Stimulated activated naive CD8-positive, alpha-beta T cell treated with anti-CD3 and anti-CD28 coated beads, Interleukin-15, Interleukin-2, amounts not matched to agents 100 U/mL and 50 U/mL, for 24 hours (primary cell): ENCODE measurements around the gene CLDN34.

Experiments used
- ATAC-seq: fragments of 150-1000 bp; cut with Tn5 transposase; one replicate; pipeline ENCODE4 v1.10.0; 2021
- DNase-seq: peaks from one replicate; pipeline ENCODE4 v3.0.0; 2021

Gene CLDN34

GRCh38 chrX:9980927-9981326, 13.8 kb downstream of the CLDN34 start:
- no peak for ATAC-seq
- no peak for DNase-seq

- ATAC-seq (no peak), DNase-seq (no peak)
Measured at GRCh38 chrX:9983441-9983840, 16.3 kb downstream of the CLDN34 start.

GRCh38 chrX:9983846-9984245, 16.7 kb downstream of the CLDN34 start:
- no peak for ATAC-seq
- no peak for DNase-seq

GRCh38 chrX:9988762-9989161, 21.6 kb downstream of the CLDN34 start:
- DNase-seq (no peak), ATAC-seq (no peak)

- DNase-seq, result no peak
- no peak for ATAC-seq
Measured at GRCh38 chrX:9992061-9992460, 24.9 kb downstream of the CLDN34 start.

- no peak for DNase-seq
- ATAC-seq, result no peak
Measured at GRCh38 chrX:9992724-9993123, 25.6 kb downstream of the CLDN34 start.

GRCh38 chrX:9995855-9996339, 28.7 kb downstream of the CLDN34 start:
- ATAC-seq, result peak; percentile 51
- DNase-seq, result peak; percentile 78

GRCh38 chrX:9997041-9997440, 29.9 kb downstream of the CLDN34 start:
- ATAC-seq (no peak), DNase-seq (no peak)

GRCh38 chrX:9997524-9997923, 30.4 kb downstream of the CLDN34 start:
- peak; percentile 66 for DNase-seq
- peak; percentile 97 for ATAC-seq

- no peak for ATAC-seq
Measured at GRCh38 chrX:10001496-10001895, 34.3 kb downstream of the CLDN34 start.

GRCh38 chrX:10004832-10005475, 37.8 kb downstream of the CLDN34 start:
- no peak for ATAC-seq
- DNase-seq, result no peak

More at GRCh38 chrX:10001496-10001895, 34.3 kb downstream of the CLDN34 start:
- DNase-seq, result no peak

GRCh38 chrX:10006086-10006485, 38.9 kb downstream of the CLDN34 start:
- ATAC-seq (no peak), DNase-seq (no peak)

- no peak for DNase-seq
Measured at GRCh38 chrX:10006770-10007169, 39.6 kb downstream of the CLDN34 start.

GRCh38 chrX:10007621-10008020, 40.5 kb downstream of the CLDN34 start:
- DNase-seq (no peak), ATAC-seq (no peak)

More at GRCh38 chrX:10006770-10007169, 39.6 kb downstream of the CLDN34 start:
- ATAC-seq, result no peak

- ATAC-seq (no peak), DNase-seq (no peak)
Measured at GRCh38 chrX:10008483-10009056, 41.4 kb downstream of the CLDN34 start.

- ATAC-seq (no peak), DNase-seq (no peak)
Measured at GRCh38 chrX:10009741-10010140, 42.6 kb downstream of the CLDN34 start.

GRCh38 chrX:10010686-10011085, 43.5 kb downstream of the CLDN34 start:
- DNase-seq (no peak), ATAC-seq (no peak)

- DNase-seq (no peak), ATAC-seq (no peak)
Measured at GRCh38 chrX:10011261-10011931, 44.2 kb downstream of the CLDN34 start.

GRCh38 chrX:10011991-10012390, 44.8 kb downstream of the CLDN34 start:
- DNase-seq (peak; percentile 13), ATAC-seq (no peak)

- DNase-seq, result peak; percentile 78
- peak; percentile 83 for ATAC-seq
Measured at GRCh38 chrX:10014462-10015354, 47.5 kb downstream of the CLDN34 start.

- ATAC-seq, result peak; percentile 6
- no peak for DNase-seq
Measured at GRCh38 chrX:10015355-10015722, 48.2 kb downstream of the CLDN34 start.

- ATAC-seq (no peak), DNase-seq (peak; percentile 17)
Measured at GRCh38 chrX:10015723-10016518, 48.8 kb downstream of the CLDN34 start.
